Measurements from ENCODE around the gene SP7.
A peak's percentile ranks its signal among the peaks of the same experiment; 100 is the strongest.
"Not testable (repeated sequence)": the region's sequence is repeated elsewhere in the genome, so short reads cannot be mapped to it uniquely, and the experiment has no call there.

The SP7 gene

DNA sequence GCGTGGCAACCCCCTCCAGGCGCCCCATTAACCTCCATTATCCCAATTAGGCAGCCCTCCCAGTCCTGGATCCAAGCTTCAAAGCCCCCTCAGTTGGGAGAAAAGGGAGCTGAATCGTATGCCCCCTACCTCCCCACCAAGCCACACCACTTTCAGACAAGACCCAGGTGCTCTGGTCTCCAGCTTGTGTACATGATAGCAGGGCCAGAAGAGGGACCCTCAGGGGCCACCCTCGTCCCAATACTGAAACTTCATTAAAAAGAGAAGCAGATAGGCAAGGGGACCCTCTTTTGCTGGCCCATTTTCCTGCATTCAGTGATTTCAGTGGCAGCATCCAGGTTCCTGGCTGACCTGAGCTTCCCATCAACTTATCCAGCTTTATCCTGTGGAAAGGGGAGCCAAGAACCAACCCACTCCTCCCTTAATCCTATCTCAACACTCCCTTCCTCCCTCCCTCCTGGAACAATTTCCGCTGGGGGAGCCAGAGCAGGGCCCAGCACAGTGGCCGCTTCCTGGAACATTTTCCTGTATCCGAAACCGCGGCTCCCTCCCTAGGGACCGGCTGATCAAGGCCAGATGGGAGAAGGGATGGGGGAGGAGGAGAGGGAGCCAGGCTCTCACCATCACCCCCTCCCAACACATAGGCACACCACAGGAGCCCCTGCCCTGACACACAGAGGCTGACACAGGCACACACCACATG, 9.5 kb upstream of the SP7 start:
- DNase-seq: no peak

DNA sequence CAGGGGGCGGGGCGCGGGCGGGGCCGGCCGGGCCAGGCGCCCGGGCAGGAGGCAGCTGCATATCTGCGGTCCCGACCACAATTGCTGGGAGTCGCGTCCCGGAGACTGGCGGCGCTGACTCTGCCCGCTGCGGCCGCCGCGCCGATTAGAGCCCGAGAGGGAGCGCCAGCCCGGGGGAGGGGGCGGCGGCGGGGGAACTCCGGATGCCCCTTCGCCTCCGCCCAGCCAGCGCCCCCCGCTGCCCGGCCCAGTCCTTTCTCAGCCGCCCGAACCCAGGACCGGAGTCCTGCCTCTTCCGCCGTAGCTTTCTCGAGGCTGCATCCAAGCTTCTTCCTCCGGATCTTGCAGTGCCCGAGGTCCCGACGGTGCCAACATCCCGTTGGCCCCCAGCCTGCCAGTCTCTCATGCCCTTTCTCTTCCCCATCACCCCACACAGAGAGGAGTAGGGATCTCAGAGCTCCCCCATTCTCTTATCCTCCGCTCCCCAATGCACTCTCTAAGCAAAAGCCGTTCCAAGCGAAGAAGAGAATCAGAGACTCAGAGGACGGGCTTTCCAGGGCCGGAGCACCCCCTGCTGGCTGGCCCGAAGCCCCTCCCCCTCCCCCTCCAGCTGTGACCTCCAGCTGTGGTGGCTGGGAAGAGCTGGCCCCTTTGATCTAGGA, 8.8 kb upstream of the SP7 start:
- DNase-seq: peak; percentile 71 to 72

DNA sequence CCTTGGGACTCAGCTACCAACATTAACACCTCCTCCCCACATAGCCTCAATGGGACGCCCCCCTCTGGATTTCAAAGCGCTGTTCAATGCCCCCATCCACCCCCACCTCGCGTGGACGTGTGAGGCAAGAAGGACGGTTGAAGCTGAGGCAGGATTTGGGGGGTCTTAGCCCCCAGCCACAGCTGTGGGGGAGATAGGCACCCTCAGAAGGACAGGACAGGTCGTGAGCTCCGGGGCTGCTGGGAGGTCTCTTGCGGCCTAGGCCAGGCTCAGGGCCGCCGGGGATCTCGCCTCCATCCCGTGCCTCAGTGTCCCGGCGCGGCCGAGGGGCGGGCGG, 8.3 kb upstream of the SP7 start:
- no peak for DNase-seq

DNA sequence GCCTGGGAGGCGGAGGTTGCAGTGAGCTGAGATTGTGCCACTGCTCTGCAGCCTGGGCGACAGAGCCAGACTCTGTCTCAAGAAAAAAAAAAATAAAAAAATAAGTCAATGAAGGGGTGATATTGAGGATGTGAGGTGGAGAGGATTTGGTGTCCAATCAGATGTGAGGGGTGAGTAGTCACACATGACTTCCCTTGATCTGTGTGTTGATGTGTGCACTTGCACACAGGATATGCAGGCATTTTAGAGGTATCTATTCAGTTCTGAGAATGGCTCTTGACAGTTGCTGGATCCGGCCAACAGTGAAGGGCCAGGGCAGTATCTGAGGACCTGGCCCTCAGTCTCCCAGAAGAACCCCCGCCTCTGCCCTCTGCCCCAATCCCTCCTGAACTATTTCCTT, 7.8 kb upstream of the SP7 start:
- DNase-seq: no peak

DNA sequence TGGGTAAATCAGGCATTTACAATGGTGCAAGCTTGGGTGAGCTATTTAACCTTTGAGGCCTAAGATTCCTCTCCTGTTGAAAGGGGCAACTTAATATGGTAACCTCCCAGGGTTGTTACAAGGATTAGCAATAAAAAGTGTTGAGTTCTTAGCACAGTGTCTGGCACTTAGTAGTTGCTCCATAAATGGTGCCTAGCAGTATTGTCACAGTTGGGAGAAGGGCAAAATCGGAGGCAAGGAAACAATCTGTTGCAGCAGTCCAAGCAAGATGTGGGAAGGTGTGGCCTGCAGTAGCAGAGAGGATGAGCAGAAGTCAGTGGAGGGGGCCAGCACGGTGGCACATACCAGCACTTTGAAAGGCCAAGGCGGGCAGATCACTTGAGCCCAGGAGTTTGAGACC, 7.3 kb upstream of the SP7 start:
- DNase-seq: no peak

DNA sequence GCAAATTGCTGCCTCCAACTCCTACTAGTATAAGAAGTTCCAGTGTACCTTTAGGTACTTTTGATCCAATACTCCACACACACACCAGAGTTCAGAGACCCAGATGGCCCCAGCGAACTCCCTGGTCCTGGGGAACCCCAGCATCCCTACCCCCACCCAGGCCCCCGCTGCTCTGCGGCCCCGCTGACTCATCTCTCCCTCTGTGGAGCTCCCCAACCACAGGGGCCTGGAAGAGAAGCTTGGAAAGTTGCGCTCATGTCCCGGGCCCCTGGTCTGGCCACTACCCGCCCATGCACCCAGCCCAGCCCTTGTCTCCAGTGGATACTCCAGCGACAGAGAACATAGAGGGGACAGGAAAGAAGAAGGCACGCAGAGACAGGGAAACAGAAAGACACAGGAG, 4.2 kb upstream of the SP7 start:
- no peak for DNase-seq

DNA sequence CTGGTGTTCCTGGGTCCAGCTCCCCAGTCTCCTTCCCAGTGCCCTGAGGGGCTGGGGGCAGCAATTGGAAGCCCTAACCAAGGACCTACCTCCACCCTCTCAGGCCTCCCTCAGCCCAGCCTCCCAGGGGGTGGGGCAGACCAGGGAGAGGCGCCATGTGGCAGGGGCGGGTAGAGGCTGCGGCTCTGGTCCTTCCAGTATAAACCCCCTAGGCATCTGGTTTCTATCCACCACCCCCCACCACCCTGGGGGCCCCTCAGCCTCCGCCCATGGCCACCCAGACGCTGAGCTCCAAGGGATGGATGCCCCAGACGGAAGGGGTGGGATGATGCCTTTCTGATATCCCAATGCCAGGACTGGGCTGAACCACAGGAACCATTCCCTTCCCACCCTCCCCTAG, 2.8 kb upstream of the SP7 start:
- no peak for DNase-seq

DNA sequence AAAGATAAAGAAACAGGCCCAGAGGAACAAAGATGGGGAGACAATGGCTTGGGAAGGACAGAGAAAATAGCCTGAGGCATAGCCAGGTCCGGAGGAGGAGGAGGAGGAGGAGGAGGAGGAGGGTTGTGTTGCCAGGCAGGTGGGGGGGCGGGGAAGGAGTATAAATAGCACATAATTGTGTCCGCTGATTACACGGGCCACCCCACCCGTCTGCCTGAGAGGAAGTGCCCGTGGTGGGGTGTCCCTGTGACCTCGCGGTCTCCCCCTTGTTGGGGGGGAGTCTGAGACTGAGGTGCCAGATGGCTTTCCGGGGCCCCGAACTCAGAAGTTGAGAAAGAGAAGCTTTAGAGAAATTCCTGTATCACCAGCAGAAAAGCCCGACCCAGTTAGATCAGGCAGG, 1.9 kb upstream of the SP7 start:
- no peak for DNase-seq

DNA sequence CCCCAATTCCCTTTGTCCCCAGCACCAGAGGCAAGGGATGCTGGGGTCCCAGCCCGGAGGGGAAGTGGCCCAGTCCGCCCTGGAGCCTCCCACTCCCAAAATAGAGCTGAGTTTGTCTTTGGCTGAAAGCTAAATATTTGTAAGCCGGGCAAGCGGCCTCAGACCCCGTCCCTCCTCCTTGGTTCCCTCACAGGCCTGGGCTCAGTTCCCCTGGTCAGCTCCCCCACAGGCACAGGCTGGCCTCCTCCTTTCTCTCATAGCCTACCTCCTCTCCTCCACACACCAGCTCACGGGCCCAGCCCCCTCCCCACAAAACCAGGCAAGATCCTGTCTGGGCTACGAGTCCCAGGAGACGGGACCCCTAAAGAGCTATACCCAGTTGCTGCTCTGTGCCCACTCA, 1.3 kb downstream of the SP7 start:
- DNase-seq: no peak

DNA sequence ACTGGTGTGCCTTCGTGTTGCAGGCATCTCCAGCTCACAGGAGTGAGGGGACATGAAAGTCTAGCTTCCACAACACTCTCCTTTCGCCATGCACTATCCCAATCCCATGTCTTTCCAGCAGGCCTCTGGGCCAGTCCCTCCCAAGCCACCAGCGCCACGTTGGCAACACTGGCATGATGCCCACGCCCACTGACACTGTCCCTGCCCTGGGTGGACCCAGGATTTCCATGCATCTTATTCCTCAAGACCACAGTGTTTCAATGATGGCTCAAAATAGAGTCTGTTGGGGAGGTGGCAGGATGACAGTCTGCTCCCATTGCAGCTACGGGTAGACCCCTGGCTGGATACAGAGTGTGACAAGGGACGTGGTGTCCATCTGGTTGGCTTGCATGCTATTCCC, 2.3 kb downstream of the SP7 start:
- no peak for DNase-seq

DNA sequence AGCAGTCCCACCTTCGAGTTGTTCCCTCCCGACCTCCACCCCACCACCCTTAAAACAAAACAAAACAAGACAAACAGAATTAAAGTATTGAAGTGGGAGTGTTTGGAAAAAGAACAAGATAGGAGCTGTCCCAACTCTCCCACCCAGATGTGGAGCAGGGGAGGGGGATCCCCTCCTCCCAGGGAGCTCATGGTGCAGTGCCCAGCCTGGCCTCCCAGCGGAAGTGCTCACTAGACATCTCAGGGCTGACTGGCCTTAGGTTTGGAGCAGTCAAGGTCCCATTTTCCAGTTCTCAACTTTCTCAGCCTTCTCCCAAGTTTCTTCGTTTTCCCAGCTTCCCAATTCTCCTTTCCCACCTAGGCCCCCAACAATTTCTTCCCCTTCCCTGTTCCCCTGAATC, 2.9 kb downstream of the SP7 start:
- no peak for DNase-seq

DNA sequence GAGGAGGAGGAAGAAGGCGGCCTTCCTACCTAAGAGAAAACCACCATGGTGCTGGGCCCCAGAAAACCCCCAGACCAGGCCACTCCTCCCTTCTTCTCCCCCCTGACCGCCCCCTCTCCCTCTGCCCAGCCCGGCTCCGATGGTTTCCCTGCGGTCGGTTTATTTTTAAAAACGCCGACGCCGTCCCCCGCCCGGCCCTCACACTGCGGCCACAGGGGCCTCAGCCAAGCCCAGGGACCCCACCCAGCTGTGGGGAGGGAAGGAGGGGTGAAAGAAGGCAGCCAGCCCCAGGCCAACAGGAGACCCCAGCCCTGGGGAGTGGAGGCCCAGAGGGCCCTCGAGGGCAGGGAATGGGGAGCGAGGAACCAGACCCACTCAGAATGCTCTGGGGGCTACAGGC, 3.4 kb downstream of the SP7 start:
- no peak for DNase-seq

DNA sequence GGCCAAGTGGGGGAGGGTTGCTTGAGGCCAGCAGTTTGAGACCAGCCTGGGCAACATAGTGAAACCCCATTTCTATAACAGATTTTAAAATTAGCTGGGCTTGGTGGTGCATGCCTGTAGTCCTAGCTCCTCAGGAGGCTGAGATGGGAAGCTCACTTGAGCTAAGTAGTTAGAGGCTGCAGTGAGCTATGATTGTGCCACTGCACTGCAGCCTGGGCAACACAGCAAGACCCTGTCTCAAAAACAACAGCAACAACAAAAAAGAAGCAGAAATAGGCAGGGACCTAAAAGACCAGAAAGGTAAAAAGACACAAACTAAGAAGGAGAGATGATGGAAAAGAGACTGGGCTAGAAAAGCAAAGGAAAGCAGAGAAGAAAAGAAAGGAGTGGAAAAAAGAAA, 3.8 kb downstream of the SP7 start:
- DNase-seq: not testable (repeated sequence)

DNA sequence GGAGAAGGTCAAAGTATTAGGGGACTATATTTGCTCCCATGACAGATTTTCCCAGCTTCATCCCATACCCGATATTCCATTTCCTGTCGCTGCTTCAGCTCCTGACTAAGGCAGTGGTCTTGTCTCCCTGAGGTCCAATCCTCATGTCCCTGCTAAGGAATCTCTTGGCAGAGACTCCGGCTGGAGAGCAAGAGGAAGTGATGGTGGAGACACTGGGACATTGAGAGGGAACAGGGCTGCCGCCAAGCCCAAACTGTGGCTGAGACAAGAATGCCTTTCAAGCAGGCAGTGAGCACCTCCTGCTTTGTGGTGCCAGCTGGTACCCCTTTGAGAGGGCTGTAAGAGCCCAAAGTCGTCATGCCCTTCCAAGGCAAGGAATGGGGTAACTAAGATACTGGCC, 5.5 kb downstream of the SP7 start:
- DNase-seq: no peak

DNA sequence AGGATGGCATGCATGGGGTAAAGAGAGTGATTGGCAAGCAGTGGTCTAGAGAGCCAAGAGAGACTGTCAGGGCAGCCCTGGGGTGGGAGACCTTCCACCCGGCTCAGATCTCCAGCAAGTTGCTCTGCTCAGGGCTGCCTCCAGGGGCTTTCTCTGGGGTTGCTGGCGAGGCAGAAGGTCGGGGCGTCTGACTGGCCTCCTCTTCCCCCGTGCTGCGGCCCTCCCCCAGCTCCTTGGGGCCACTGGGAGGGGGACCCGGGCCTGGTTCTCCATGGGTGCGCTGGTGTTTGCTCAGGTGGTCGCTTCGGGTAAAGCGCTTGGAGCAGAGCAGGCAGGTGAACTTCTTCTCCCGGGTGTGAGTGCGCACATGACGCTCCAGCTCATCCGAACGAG, 8.1 kb downstream of the SP7 start:
- DNase-seq: no peak

DNA sequence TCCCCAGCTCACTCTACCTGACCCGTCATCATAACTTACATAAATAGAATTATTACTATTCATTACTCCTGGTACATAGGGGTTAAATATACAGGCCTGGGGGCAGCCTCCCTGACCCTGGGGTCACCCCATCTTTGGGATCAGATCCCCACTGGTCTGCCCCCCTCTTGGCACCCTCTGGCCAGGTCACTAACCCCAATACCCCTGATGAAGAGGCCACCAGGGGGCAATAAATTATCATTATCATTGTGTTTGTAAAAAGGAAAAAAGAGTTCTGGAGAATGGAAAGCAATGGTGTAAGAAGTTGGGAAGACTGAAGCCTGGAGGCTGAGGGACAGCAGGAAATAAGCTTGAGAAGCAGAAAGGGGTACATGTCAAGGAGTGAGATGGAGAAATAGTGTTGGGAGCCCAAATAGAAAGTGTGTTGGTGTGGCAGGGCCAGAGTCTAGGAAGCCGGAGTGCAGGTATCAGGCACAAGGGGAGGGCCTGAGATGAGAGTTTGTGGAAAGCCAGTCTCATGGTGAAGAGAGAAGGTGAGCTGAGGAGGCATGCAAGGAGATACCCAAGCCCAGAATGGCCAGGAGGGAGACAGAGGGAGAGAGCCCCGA, 8.6 kb downstream of the SP7 start:
- no peak for DNase-seq

DNA sequence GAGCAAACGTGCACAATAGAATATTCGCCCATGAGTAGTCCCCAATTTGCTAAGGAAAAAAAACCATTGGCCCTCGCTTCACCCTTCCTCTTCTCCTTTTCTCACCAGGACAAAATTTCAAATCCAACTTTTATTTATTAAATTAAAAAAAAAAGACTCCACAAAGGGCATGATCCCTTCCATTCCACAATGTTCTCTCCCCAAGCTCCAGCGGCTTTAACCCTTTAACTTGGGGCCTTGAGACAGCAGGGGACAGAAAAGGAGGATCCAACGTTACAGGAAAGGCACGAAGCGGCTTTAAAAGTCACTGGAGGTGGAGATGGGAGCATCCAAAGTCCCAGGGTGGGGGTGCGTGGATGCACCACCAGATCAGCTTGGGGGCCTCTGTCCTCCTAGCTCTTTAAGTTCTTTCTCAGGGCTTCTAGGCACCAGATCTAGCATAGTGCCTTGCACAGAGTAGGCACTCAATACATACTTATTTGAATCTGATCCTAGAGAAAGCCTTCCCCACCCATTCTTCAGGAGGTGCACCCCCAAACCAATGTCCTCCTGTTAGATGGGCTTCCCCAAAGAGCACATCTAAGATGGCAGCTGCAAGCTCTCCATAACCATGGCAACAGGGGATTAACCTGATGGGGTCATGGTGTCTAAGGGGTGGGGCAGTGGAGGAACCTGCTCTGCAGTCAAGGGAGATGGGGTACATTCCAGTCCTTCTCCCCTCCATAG, 9.5 kb downstream of the SP7 start:
- no peak for DNase-seq

DNA sequence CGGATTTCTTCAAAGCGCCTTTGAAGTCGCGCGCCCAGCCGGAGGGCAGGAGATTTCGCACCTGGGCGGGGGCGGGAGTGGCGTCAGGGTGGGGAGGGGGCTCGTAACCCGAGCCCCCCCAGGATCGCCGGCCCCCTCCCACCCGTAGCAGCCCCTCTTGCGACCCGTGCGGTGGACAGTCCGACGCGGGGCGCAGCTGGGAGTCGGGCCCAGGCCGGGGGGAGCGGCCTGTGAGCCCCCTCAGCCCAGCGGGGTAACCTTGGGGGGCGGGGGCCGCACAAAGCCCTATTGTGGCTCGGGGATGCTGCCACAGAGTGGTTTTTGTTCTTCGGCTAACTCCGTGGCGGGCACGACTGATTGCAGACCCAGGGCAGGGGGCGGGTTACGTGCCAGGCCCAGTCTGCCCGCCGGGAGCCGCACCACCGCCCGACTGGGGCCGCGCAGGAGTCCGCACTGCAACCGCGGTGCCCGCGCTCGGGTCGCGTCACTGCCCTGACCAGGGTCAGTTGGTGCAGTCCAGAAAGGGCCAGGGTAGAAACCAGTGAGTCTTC, 10.6 kb downstream of the SP7 start:
- peak in 1 of 2 donors; percentile 11 for DNase-seq

DNA sequence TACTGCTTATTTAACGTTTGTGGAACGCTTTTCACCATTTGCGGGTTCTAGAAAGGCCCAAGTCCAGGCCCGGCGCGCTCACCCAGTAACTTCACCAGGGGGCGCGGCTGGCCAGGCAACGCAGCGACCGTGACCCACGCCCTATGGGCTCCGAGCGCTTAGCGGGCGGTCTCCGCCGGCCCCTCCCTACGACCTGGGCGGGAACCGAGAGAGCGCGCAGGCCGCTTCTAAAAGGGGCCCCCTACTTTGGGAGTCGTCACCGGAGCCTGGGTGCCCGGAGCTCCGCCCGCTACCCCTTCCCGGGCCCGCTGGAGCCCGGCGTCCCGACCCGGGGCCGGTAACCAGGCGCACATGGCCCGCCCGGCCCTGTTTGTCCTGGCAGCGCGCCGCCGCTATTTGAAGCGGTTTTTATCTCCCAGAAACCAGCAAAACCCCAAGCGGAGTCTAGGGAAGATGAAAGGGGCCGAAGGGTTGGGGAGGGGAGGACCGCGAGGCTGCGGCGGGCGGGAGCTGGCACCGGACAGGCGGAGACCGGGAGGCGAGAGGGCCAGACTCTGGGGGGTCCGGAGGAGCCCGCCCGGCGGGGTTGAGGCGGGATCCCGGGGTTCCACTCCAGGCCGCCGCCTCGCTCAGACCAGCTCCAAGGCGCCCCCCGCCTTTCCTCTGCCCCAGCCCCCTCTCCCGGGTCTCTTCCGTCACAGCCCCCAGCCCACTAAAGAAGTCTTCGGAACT, 11.2 kb downstream of the SP7 start:
- peak; percentile 80 to 85 for DNase-seq

DNA sequence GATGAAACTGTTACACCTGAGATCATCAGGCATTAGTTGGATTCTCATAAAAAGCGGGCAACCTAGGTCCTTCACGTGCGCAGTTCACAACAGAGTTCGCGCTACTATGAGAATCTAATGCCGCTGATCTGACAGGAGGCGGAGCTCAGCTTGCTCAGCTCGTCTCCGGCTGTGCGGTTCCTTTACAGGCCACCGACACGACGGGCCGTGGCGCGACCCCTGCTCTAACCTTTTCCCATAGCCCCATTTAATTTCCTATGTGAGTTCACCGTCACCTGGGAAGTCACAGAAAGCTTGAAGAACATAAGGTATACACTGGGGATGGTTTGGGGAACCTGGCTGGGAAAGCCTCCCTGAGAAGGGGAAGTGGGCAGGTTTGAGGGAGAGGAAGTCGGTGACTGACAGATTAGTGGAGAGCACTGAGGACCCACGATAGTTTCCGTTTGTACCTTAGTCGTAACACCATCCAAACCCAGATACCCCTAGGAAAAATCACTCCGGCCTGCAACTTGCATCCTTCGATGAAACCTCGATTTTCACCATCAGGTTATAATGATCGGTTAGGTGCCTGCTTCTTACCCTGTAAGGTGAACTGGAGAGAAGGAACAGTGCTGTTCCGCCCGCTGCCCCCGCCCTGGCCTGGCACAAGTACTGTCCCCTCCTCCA, 11.9 kb downstream of the SP7 start:
- DNase-seq: peak; percentile 50 to 51

DNA sequence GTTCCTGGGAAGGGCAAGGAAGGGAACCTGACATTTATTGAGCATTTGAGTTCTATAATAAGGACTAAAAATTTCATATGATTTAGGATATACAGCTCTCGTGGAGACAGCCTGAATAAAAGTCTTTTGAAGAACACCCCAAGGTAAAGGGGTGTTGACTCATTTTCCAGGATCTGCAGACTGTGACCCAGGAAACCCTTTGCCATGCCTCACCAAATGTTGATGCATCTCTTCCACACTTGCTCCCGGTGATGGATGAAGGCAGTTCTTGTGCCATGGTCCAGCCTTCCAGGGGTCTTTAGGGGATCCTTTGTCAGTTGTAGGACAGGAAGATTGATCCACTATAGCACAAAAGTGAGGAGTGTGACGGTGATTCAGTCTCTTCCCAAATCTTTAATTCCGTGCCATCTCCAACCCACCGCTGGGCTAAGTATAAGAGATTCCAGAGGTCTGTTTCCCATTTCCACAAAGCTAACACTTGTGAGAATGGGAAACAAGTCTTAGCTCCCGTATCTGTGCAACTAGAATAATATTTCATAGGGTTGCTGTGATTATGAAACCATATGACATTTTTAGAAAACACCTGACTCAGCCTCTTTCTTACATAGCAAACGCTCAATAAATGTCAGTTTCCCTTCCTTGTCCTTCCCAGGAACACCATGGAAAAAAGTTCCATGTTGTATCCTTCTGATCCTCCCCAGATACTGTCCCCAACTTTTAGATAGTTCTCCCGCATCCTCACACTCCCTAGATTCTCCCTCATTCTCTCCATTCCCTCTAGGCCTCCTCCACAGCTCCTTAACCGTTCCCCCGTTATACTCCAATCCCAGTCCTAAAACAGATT, 15.6 kb downstream of the SP7 start:
- DNase-seq: no peak

DNA sequence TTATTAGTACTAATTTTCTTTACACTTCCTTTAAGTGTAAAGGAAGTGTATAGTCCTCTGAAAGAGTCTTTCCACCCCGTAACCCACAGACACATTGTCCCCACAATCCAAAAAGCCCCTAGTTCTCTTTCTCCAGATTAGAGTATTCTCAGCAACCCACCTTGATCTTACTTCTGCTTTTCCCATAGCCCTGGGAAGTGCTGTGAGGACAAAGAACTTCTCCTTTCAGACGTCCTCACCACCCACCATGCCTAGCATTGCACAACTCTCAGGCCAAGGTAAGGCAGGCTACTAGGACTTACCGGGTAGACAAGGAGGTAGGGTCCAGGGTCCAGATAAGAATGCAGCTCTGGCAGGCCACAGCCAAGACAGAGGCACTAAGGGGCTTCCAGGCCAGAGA, 22.2 kb downstream of the SP7 start:
- DNase-seq: no peak
